Neural cell (in vitro differentiated cells): ENCODE results near the gene MTFP1. TPM values are rescaled to one million over a fixed set of nuclear protein-coding genes. Genes with fewer than 3 reads are reported as not detected.
"Not testable (repeated sequence)": the region's sequence is repeated elsewhere in the genome, so short reads cannot be mapped to it uniquely, and the experiment has no call there.

Experiments used
- H2AFZ ChIP-seq: fragments of 200-600, 300-800 bp; sonication (generic), shearing (Covaris generic); 2 replicates; pipeline ENCODE4 v1.6.0; 2014; ENCODE audit warnings: low read depth, mild to moderate bottlenecking, antibody characterized with exemption, low read length, moderate library complexity
- H3F3A ChIP-seq: fragments of 200-600 bp; shearing (Covaris generic); 2 replicates; pipeline ENCODE4 v1.6.1; 2016; ENCODE audit warnings: mild to moderate bottlenecking, moderate library complexity, mixed read lengths, antibody characterized with exemption, low read length; ENCODE audit not compliant: insufficient read depth, poor library complexity, severe bottlenecking
- H3K27ac ChIP-seq: fragments of 200-600, 300-800 bp; sonication (generic), shearing (Covaris generic); 2 replicates; pipeline ENCODE4 v1.5.1; 2014; ENCODE audit warnings: mild to moderate bottlenecking, low read length, moderate library complexity
- H3K27me3 ChIP-seq: fragments of 300-800, 200-600 bp; sonication (generic), shearing (Covaris generic); 2 replicates; pipeline ENCODE4 v1.6.0; 2014; ENCODE audit warnings: mild to moderate bottlenecking, low read depth, low read length, moderate library complexity; ENCODE audit not compliant: insufficient read depth
- H3K36me3 ChIP-seq: fragments of 300-800, 200-600 bp; sonication (generic), shearing (Covaris generic); 2 replicates; pipeline ENCODE4 v1.5.1; 2014; ENCODE audit warnings: mild to moderate bottlenecking, antibody characterized with exemption, low read length, moderate library complexity; ENCODE audit not compliant: insufficient read depth
- H3K4me2 ChIP-seq: fragments of 300-800, 200-600 bp; sonication (generic), shearing (Covaris generic); 2 replicates; pipeline ENCODE4 v1.6.0; 2014; ENCODE audit warnings: mild to moderate bottlenecking, low read length
- H3K4me3 ChIP-seq: fragments of 300-800, 200-600 bp; sonication (generic), shearing (Covaris generic); 2 replicates; pipeline ENCODE4 v1.5.1; 2014; ENCODE audit warnings: mild to moderate bottlenecking, low read length, moderate library complexity
- H3K79me2 ChIP-seq: fragments of 200-600 bp; shearing (Covaris generic); replicated peaks from 2 replicates; pipeline ENCODE4 v1.6.0; 2014; ENCODE audit warnings: mild to moderate bottlenecking, low read length, moderate library complexity; ENCODE audit not compliant: insufficient read depth
- H3K9ac ChIP-seq: fragments of 300-800, 200-600 bp; sonication (generic), shearing (Covaris generic); 2 replicates; pipeline ENCODE4 v1.6.1; 2016; ENCODE audit warnings: mild to moderate bottlenecking, low read length, mixed read lengths
- H3K9me2 ChIP-seq: fragments of 200-600 bp; shearing (Covaris generic); 2 replicates; pipeline ENCODE4 v1.6.1; 2016; ENCODE audit warnings: mild to moderate bottlenecking, low read length, mixed read lengths; ENCODE audit not compliant: insufficient read depth
- H3K9me3 ChIP-seq: fragments of 200-600, 300-800 bp; sonication (generic), shearing (Covaris generic); 2 replicates; pipeline ENCODE4 v1.6.1; 2016; ENCODE audit warnings: mild to moderate bottlenecking, mixed run types, low read length, moderate library complexity, mixed read lengths
- H4K20me1 ChIP-seq: fragments of 200-600 bp; shearing (Covaris generic); 2 replicates; pipeline ENCODE4 v1.6.1; 2016; ENCODE audit warnings: mild to moderate bottlenecking, mixed run types; ENCODE audit not compliant: insufficient read depth
- CTCF ChIP-seq: fragments of 450-650 bp; IDR thresholded peaks from 2 replicates; pipeline ENCODE4 v1.5.1; 2014; ENCODE audit warnings: antibody characterized with exemption, mild to moderate bottlenecking, moderate library complexity; ENCODE audit not compliant: poor library complexity, severe bottlenecking
- EP300 ChIP-seq: fragments of 450-650 bp; conservative IDR thresholded peaks from 2 replicates; pipeline ENCODE4 v1.6.1; 2014; ENCODE audit warnings: antibody characterized with exemption, mild to moderate bottlenecking, moderate library complexity; ENCODE audit not compliant: poor library complexity, severe bottlenecking
- EZH2 ChIP-seq: fragments of 200-600, 300-800 bp; shearing (Covaris generic), sonication (generic); IDR thresholded peaks from 2 replicates; pipeline ENCODE4 v1.6.1; 2014; ENCODE audit warnings: antibody characterized with exemption, low read length, borderline replicate concordance, mild to moderate bottlenecking; ENCODE audit not compliant: insufficient read depth, poor library complexity, severe bottlenecking
- MXI1 ChIP-seq: fragments of 450-650 bp; conservative IDR thresholded peaks from 2 replicates; pipeline ENCODE4 v1.6.1; 2014; ENCODE audit warnings: antibody characterized with exemption, mild to moderate bottlenecking; ENCODE audit not compliant: poor library complexity, severe bottlenecking
- POLR2AphosphoS5 ChIP-seq: IDR thresholded peaks from 2 replicates; pipeline ENCODE4 v1.6.1; 2012
- RAD21 ChIP-seq: fragments of 450-650 bp; conservative IDR thresholded peaks from 2 replicates; pipeline ENCODE4 v1.6.1; 2014; ENCODE audit warnings: antibody characterized with exemption, mild to moderate bottlenecking, moderate library complexity
- REST ChIP-seq: IDR thresholded peaks from 2 replicates; pipeline ENCODE4 v1.6.1; 2012; ENCODE audit warnings: borderline replicate concordance
- SMC3 ChIP-seq: fragments of 450-650 bp; conservative IDR thresholded peaks from 2 replicates; pipeline ENCODE4 v1.6.1; 2014; ENCODE audit warnings: antibody characterized with exemption, mild to moderate bottlenecking, moderate library complexity; ENCODE audit not compliant: poor library complexity
- TAF1 ChIP-seq: IDR thresholded peaks from 2 replicates; pipeline ENCODE4 v1.6.1; 2012; ENCODE audit warnings: low read depth
- polyA plus RNA-seq: library from polyadenylated mRNA; depleted of rRNA; stranded (reverse); fragments of >200 nt; gene quantifications from 2 replicates; pipeline ENCODE4 v1.2.3, GENCODE V29; 2014

Gene MTFP1
- polyA plus RNA-seq, 1 donor from 2014 or later: 8.1 TPM

- no peaks in the 10 kb centered on the region for H3K36me3 ChIP-seq
- H3K27ac ChIP-seq: no peak overlapping the region
- H3K9me3 ChIP-seq: no peaks in the 10 kb centered on the region
- H3K27me3 ChIP-seq: no peaks in the 10 kb centered on the region
- no peak overlapping the region for H2AFZ ChIP-seq
- no peaks in the 10 kb centered on the region for H3F3A ChIP-seq
- no peak overlapping the region for H3K4me2 ChIP-seq
- no peaks in the 10 kb centered on the region for H3K79me2 ChIP-seq
- no peaks in the 10 kb centered on the region for H4K20me1 ChIP-seq
- H3K9ac ChIP-seq: no peak overlapping the region
- TF ChIP-seq EP300: no peak
- no peak for TF ChIP-seq SMC3
- TF ChIP-seq EZH2: no peak
- TF ChIP-seq CTCF: no peak
- TF ChIP-seq REST: no peak
- TF ChIP-seq TAF1: no peak
- no peak for TF ChIP-seq POLR2AphosphoS5
- no peak for TF ChIP-seq RAD21
- TF ChIP-seq MXI1: no peak
- no peak overlapping the region for H3K4me3 ChIP-seq
- no peaks in the 10 kb centered on the region for H3K9me2 ChIP-seq
Measured at GRCh38 chr22:30459181-30460052, 33.8 kb downstream of the MTFP1 start.

GRCh38 chr22:30460147-30460546 lies 34.6 kb downstream of the MTFP1 start:
- Histone ChIP-seq H3K9ac (no peak overlapping the region), H3K27me3 (no peaks in the 10 kb centered on the region), H3K9me3 (no peaks in the 10 kb centered on the region), H3K79me2 (no peaks in the 10 kb centered on the region), H3K9me2 (no peaks in the 10 kb centered on the region), H3F3A (no peaks in the 10 kb centered on the region), H2AFZ (no peak overlapping the region), H4K20me1 (no peaks in the 10 kb centered on the region), H3K36me3 (no peaks in the 10 kb centered on the region), H3K27ac (no peak overlapping the region), H3K4me2 (no peak overlapping the region), H3K4me3 (no peak overlapping the region)
- no peak for TF ChIP-seq CTCF
- no peak for TF ChIP-seq EP300
- TF ChIP-seq POLR2AphosphoS5: no peak
- no peak for TF ChIP-seq REST
- no peak for TF ChIP-seq SMC3
- no peak for TF ChIP-seq MXI1
- no peak for TF ChIP-seq RAD21
- TF ChIP-seq EZH2: no peak
- no peak for TF ChIP-seq TAF1

- not testable (repeated sequence) for H3F3A ChIP-seq, H3K9ac ChIP-seq, H3K4me2 ChIP-seq, H4K20me1 ChIP-seq, H3K79me2 ChIP-seq, H3K27ac ChIP-seq, H3K9me2 ChIP-seq, H3K4me3 ChIP-seq, H2AFZ ChIP-seq, H3K27me3 ChIP-seq, H3K9me3 ChIP-seq, H3K36me3 ChIP-seq
Measured at GRCh38 chr22:30460555-30460954, 35.0 kb downstream of the MTFP1 start.
